IPS-18c (cell line): ENCODE data around the gene ANKRD55.

Source experiments
- H3K4me3 ChIP-seq: 2 replicates; pipeline ENCODE4 v1.7.0; 2013; ENCODE audit warnings: low read depth, mild to moderate bottlenecking, low read length, moderate library complexity; ENCODE audit not compliant: insufficient read depth
- H3K9me3 ChIP-seq: one replicate; pipeline ENCODE4 v1.6.1; 2013; ENCODE audit warnings: mild to moderate bottlenecking, low read length, moderate library complexity; ENCODE audit not compliant: control insufficient read depth, insufficient read depth

ANKRD55 gene

GRCh38 chr5:56060276-56061110 lies 172.6 kb downstream of the ANKRD55 start:
- no peaks in the 10 kb centered on the region for H3K9me3 ChIP-seq
- no peak overlapping the region for H3K4me3 ChIP-seq

- Histone ChIP-seq H3K4me3 (no peak overlapping the region), H3K9me3 (no peaks in the 10 kb centered on the region)
These were observed 173.3 kb downstream of the ANKRD55 start for GRCh38 chr5:56059854-56060253.

- Histone ChIP-seq H3K9me3 (peaks cover 3% of the 10 kb centered on the region), H3K4me3 (no peak overlapping the region)
These were observed 176.3 kb downstream of the ANKRD55 start for GRCh38 chr5:56056875-56057274.

- H3K4me3 ChIP-seq: no peak overlapping the region
- peaks cover 3% of the 10 kb centered on the region for H3K9me3 ChIP-seq
These were observed 177.3 kb downstream of the ANKRD55 start for GRCh38 chr5:56055859-56056258.

- H3K9me3 ChIP-seq: peaks cover 3% of the 10 kb centered on the region
- no peak overlapping the region for H3K4me3 ChIP-seq
These were observed 177.8 kb downstream of the ANKRD55 start for GRCh38 chr5:56055287-56055686.

- peaks cover 3% of the 10 kb centered on the region for H3K9me3 ChIP-seq
- H3K4me3 ChIP-seq: no peak overlapping the region
These were observed 178.5 kb downstream of the ANKRD55 start for GRCh38 chr5:56054666-56055065.

GRCh38 chr5:56053363-56053762 lies 179.8 kb downstream of the ANKRD55 start:
- Histone ChIP-seq H3K4me3 (no peak overlapping the region), H3K9me3 (peaks cover 5% of the 10 kb centered on the region)

- Histone ChIP-seq H3K4me3 (no peak overlapping the region), H3K9me3 (peaks cover 5% of the 10 kb centered on the region)
These were observed 180.4 kb downstream of the ANKRD55 start for GRCh38 chr5:56052735-56053134.

GRCh38 chr5:56050551-56051255 lies 182.4 kb downstream of the ANKRD55 start:
- H3K9me3 ChIP-seq: peaks cover 5% of the 10 kb centered on the region
- H3K4me3 ChIP-seq: no peak overlapping the region
